NCI-H748 (cell line): ENCODE data around the gene ALOXE3.

Experiments
- DNase-seq: peaks from one replicate; lab custom pipeline; 2025; ENCODE audit not compliant: unreplicated experiment; lab: John Stamatoyannopoulos, UW

Gene ALOXE3

GRCh38 chr17:8055851-8056231 lies 62.5 kb downstream of the ALOXE3 start:
- DNase-seq = no peak

- DNase-seq = no peak
These were observed 64.7 kb downstream of the ALOXE3 start for GRCh38 chr17:8053600-8053999.

GRCh38 chr17:8052256-8053252 lies 65.8 kb downstream of the ALOXE3 start:
- no peak for DNase-seq

- no peak for DNase-seq
These were observed 66.5 kb downstream of the ALOXE3 start for GRCh38 chr17:8051831-8052230.

- no peak for DNase-seq
These were observed 69.6 kb downstream of the ALOXE3 start for GRCh38 chr17:8048736-8049135.

- no peak for DNase-seq
These were observed 70.1 kb downstream of the ALOXE3 start for GRCh38 chr17:8048236-8048635.

- no peak for DNase-seq
These were observed 70.6 kb downstream of the ALOXE3 start for GRCh38 chr17:8047769-8048110.

- DNase-seq = no peak
These were observed 71.2 kb downstream of the ALOXE3 start for GRCh38 chr17:8046929-8047768.

GRCh38 chr17:8046306-8046928 lies 71.9 kb downstream of the ALOXE3 start:
- DNase-seq = no peak
